Measurements from ENCODE around the gene FKRP.
"Not testable (repeated sequence)": the region's sequence is repeated elsewhere in the genome, so short reads cannot be mapped to it uniquely, and the experiment has no call there.

Gene FKRP

GRCh38 chr19:46786236-46787039, 40.6 kb downstream of the FKRP start:
- peak; percentile 82 for DNase-seq

- no peak for DNase-seq
Observed at GRCh38 chr19:46787040-46787330, 41.1 kb downstream of the FKRP start.

GRCh38 chr19:46787331-46788261, 41.7 kb downstream of the FKRP start:
- peak; percentile 47 for DNase-seq

- DNase-seq = peak; percentile 99
Observed at GRCh38 chr19:46788262-46788967, 42.6 kb downstream of the FKRP start, which contains the start of gene SLC1A5. SLC1A5 (minus strand) TSS chr19:46788594; CDS start chr19:46787965, 629 bp downstream.

GRCh38 chr19:46788968-46789338, 43.1 kb downstream of the FKRP start:
- no peak for DNase-seq

- DNase-seq = no peak
Observed at GRCh38 chr19:46789371-46789770, 43.5 kb downstream of the FKRP start.

GRCh38 chr19:46791944-46792343, 46.1 kb downstream of the FKRP start:
- DNase-seq = no peak

GRCh38 chr19:46797881-46798280, 52.0 kb downstream of the FKRP start:
- no peak for DNase-seq

- DNase-seq = no peak
Observed at GRCh38 chr19:46798713-46799112, 52.9 kb downstream of the FKRP start.

- DNase-seq = no peak
Observed at GRCh38 chr19:46802152-46802551, 56.3 kb downstream of the FKRP start.

GRCh38 chr19:46803555-46803954, 57.7 kb downstream of the FKRP start:
- no peak for DNase-seq

- not testable (repeated sequence) for DNase-seq
Observed at GRCh38 chr19:46804432-46804831, 58.6 kb downstream of the FKRP start.

- no peak for DNase-seq
Observed at GRCh38 chr19:46806656-46807055, 60.8 kb downstream of the FKRP start.
